K562 (cell line): ENCODE data around the gene PRSS35. TPM values are rescaled to one million over a fixed set of nuclear protein-coding genes. Genes with fewer than 3 reads are reported as not detected.

ENCODE experiments used
- ATAC-seq: fragments of 200-7000 bp; cut with Tn5 transposase; 3 replicates; pipeline ENCODE4 v1.9.1; 2020; ENCODE audit warnings: moderate library complexity
- BruUV-seq: library from RNA; stranded (reverse); fragments of 400-500 nt; replicated peaks from 2 replicates; lab custom pipeline; 2021; lab: Mats Ljungman, UMichigan
- CTCF ChIA-PET: fragments of 300-600 bp; formaldehyde crosslinking; extraction: SDS; loops from one replicate; lab custom pipeline; 2021; ENCODE audit warnings: low intra/inter-chr PET ratio; lab: Yijun Ruan, JAX
- POLR2A ChIA-PET: fragments of 300-600, 350-650 bp; sonication (Branson Sonifier 250); formaldehyde crosslinking; extraction: SDS; loops from one replicate; lab custom pipeline; 2021; ENCODE audit warnings: antibody characterized with exemption, inconsistent platforms; lab: Yijun Ruan, JAX
- DNase-seq, 4 experiments: peaks; one replicate each; pipeline versions ENCODE4 v3.0.0 to v3.0.0-alpha.2; 2011 to 2018; ENCODE audit warnings: low spot score in 3 of 4, mixed read lengths in 3 of 4; ENCODE audit errors: extremely low read depth in 1 of 4
- FAIRE-seq: peaks from 2 replicates; lab custom pipeline; 2011; peaks lifted over from hg19 to GRCh38; lab: Jason Lieb, UNC
- H2AFZ ChIP-seq: 2 replicates; pipeline ENCODE4 v1.6.0; 2011; ENCODE audit warnings: low read depth, low read length, control low read depth, inconsistent platforms
- H3K27ac ChIP-seq: fragments of 200-600 bp; 3 replicates; pipeline ENCODE4 v1.8.0; 2011; ENCODE audit warnings: low read depth, mild to moderate bottlenecking, control low read depth, inconsistent platforms, low read length, moderate library complexity, mixed read lengths; ENCODE audit errors: extremely low read depth
- H3K27me3 ChIP-seq, 2 experiments: fragments of 300-600 bp in 1 of 2; 2 replicates in 1 of 2; 3 replicates in 1 of 2; pipeline versions ENCODE4 v1.6.0 to v1.8.0; 2011; ENCODE audit warnings: inconsistent platforms in 2 of 2, low read length in 2 of 2, mild to moderate bottlenecking in 1 of 2, mixed read lengths in 1 of 2, moderate library complexity in 1 of 2; ENCODE audit not compliant: control insufficient read depth in 2 of 2, insufficient read depth in 2 of 2
- H3K36me3 ChIP-seq: fragments of 300-600 bp; 3 replicates; pipeline ENCODE4 v1.8.0; 2011; ENCODE audit warnings: mild to moderate bottlenecking, low read length, inconsistent platforms; ENCODE audit not compliant: control insufficient read depth, insufficient read depth
- H3K4me1 ChIP-seq, 2 experiments: fragments of 200-600 bp in 1 of 2; replicated peaks in 1 of 2; 2 replicates in 1 of 2; 3 replicates in 1 of 2; pipeline versions ENCODE4 v1.5.1 to v1.8.0; 2011; ENCODE audit warnings: inconsistent platforms in 2 of 2, low read length in 2 of 2, mild to moderate bottlenecking in 1 of 2, mixed read lengths in 1 of 2, moderate library complexity in 1 of 2; ENCODE audit not compliant: control insufficient read depth in 2 of 2, insufficient read depth in 2 of 2
- H3K4me2 ChIP-seq: 2 replicates; pipeline ENCODE4 v1.6.1; 2011; ENCODE audit warnings: low read length, control low read depth, inconsistent platforms, mixed read lengths; ENCODE audit not compliant: insufficient read depth
- H3K4me3 ChIP-seq: fragments of 200-600 bp; sonication (generic), shearing (Covaris generic); 2 replicates; pipeline ENCODE4 v1.5.1; 2016; ENCODE audit warnings: control low read depth, inconsistent platforms
- H3K79me2 ChIP-seq: fragments of 200-600 bp; 3 replicates; pipeline ENCODE4 v1.8.0; 2011; ENCODE audit warnings: low read length, inconsistent platforms; ENCODE audit not compliant: control insufficient read depth, insufficient read depth
- H3K9ac ChIP-seq, 2 experiments: 2 replicates each; pipeline versions ENCODE4 v1.6.0 to v1.6.1; 2011; ENCODE audit warnings: low read depth in 2 of 2, low read length in 2 of 2, control low read depth in 1 of 2, inconsistent platforms in 1 of 2, mild to moderate bottlenecking in 1 of 2, mixed read lengths in 1 of 2; ENCODE audit not compliant: insufficient read depth in 1 of 2
- H3K9me1 ChIP-seq: one replicate; pipeline ENCODE4 v1.6.0; 2011; ENCODE audit warnings: inconsistent platforms, mild to moderate bottlenecking, low read length, moderate library complexity; ENCODE audit not compliant: control insufficient read depth, insufficient read depth
- H3K9me3 ChIP-seq: replicated peaks from 2 replicates; pipeline ENCODE4 v1.5.1; 2011; ENCODE audit warnings: low read depth, low read length, inconsistent platforms; ENCODE audit not compliant: control insufficient read depth, insufficient read depth
- H4K20me1 ChIP-seq: replicated peaks from 2 replicates; pipeline ENCODE4 v1.6.1; 2011; ENCODE audit warnings: low read length, inconsistent platforms, mixed read lengths; ENCODE audit not compliant: control insufficient read depth, insufficient read depth
- IFI16 ChIP-seq: fragments of 250-450 bp; sonication (Bioruptor Pico); IDR thresholded peaks from 2 replicates; pipeline ENCODE4 v2.1.2; 2022; ENCODE audit warnings: mild to moderate bottlenecking, inconsistent platforms
- L3MBTL2 ChIP-seq: fragments of 450-650 bp; IDR thresholded peaks from 2 replicates; pipeline ENCODE4 v1.6.1; 2016; ENCODE audit warnings: mild to moderate bottlenecking, moderate library complexity
- RBM17 ChIP-seq: fragments of 200-400 bp; formaldehyde crosslinking; IDR thresholded peaks from 2 replicates; pipeline ENCODE4 v1.6.1; 2017; ENCODE audit warnings: low read depth, mild to moderate bottlenecking, low read length, borderline replicate concordance
- RNF2 ChIP-seq: sonication (generic); IDR thresholded peaks from 2 replicates; pipeline ENCODE4 v1.6.1; 2016
- TCFL5 ChIP-seq: fragments of 250-450 bp; sonication (Bioruptor Pico); conservative IDR thresholded peaks from 2 replicates; pipeline ENCODE4 v1.6.1; 2021; ENCODE audit warnings: mild to moderate bottlenecking, moderate library complexity, matching md5 sums
- ZNF224 ChIP-seq: sonication (generic); formaldehyde crosslinking; IDR thresholded peaks from 2 replicates; pipeline ENCODE4 v1.8.0; 2022; ENCODE audit warnings: mild to moderate bottlenecking, missing genetic modification reagents
- WGBS: fragments of 100-300 bp; shearing (Covaris generic); methylation state at CpG from one replicate; pipeline ENCODE4 v1.1.6; 2016; ENCODE audit warnings: low coverage, mixed read lengths; ENCODE audit not compliant: insufficient coverage; ENCODE audit errors: missing lambda C conversion rate; 5-methylcytosine and 5-hydroxymethylcytosine counted together
- in situ Hi-C: fragments of 300-500 bp; cut with MboI; formaldehyde crosslinking; loops from 4 replicates; pipeline ENCODE4 v1.15.0; 2018; ENCODE audit warnings: inconsistent platforms, mixed read lengths
- intact Hi-C: fragments of 100-400 bp; cut with micrococcal nuclease; formaldehyde crosslinking; loops from 2 replicates; pipeline ENCODE4 v1.14.2; 2022
- polyA plus RNA-seq, 8 experiments: library from polyadenylated mRNA; depleted of rRNA in 4 of 8; stranded (reverse) in 5 of 8; unstranded in 3 of 8; fragments of >200 nt; fragmentation: Nextera tagmentation in 2 of 8; fragmentation: Illumina TruSeq in 1 of 8; extraction: Ambion mirVana in 2 of 8; extraction: Trizol in 1 of 8; gene quantifications; 2 replicates each; pipeline versions ENCODE4 v1.2.1 to v1.2.3, GENCODE V29; 2011 to 2014; ENCODE audit warnings: inconsistent platforms in 1 of 8, missing spikeins in 1 of 8
- total RNA-seq, 7 experiments: library from RNA; depleted of rRNA in 6 of 7; stranded (reverse); fragments of >200 nt in 6 of 7; fragmentation: Illumina TruSeq in 2 of 7; extraction: Trizol in 2 of 7; gene quantifications; 2 replicates each; pipeline versions ENCODE4 v1.2.1 to v1.2.3, GENCODE V29; 2011 to 2021; ENCODE audit warnings: low replicate concordance in 1 of 7
- TF ChIP-seq, protein P1 (sequence below): sonication (generic); formaldehyde crosslinking; IDR thresholded peaks from 2 replicates; pipeline ENCODE4 v1.8.0; 2023; ENCODE audit warnings: mild to moderate bottlenecking, missing genetic modification reagents

The PRSS35 gene
- total and polyA plus RNA-seq, 9 of the 15 experiments (the other 6 are each of a cell fraction or from before 2014, with no cell fraction given), result not detected

GRCh38 chr6:83474309-83474708, 38.0 kb upstream of the PRSS35 start:
- Histone ChIP-seq H3K27me3 (peaks cover 2 to 4% of the 10 kb centered on the region in 2 experiments; a peak in 1 of 5 replicates), H3K79me2 (no peaks in the 10 kb centered on the region), H3K27ac (no peak overlapping the region), H2AFZ (no peak overlapping the region), H3K4me3 (no peak overlapping the region), H3K9me3 (no peaks in the 10 kb centered on the region), H3K4me2 (no peak overlapping the region), H4K20me1 (no peaks in the 10 kb centered on the region), H3K36me3 (no peaks in the 10 kb centered on the region), H3K9ac (no peak overlapping the region), H3K9me1 (no peaks in the 10 kb centered on the region), H3K4me1 (no peaks in the 10 kb centered on the region)
- in situ Hi-C loops (no loop called here), intact Hi-C loops (no loop called here)
- FAIRE-seq, result no peak
- 0 out of 2 replicates have a peak, but pooled peaks have one; percentile 29 for TF ChIP-seq L3MBTL2
- no peak for TF ChIP-seq TCFL5
- BruUV-seq, result no TSS peak
- WGBS, result 4% methylated on average over 4 of the region's 4 CpGs
- ATAC-seq, result no peak
- DNase-seq, result no peak
- POLR2A ChIA-PET, result interaction anchor here (0.6 kb wide), 1 partner anchor 43 kb away, joined by 3 read pairs; the partner anchor contains the start of gene ME1
- CTCF ChIA-PET, result no interaction called here

- WGBS, result 23% methylated on average over 1 of the region's 1 CpG
- in situ Hi-C loops (no loop called here), intact Hi-C loops (no loop called here)
- POLR2A ChIA-PET, result interaction anchor here (0.6 kb wide), 1 partner anchor 410 kb away, joined by 3 read pairs; no protein-coding TSS in a partner anchor
- ATAC-seq, result no peak
- no peaks in the 10 kb centered on the region for H3K4me1 ChIP-seq
- H3K9ac ChIP-seq, result no peak overlapping the region
- CTCF ChIA-PET, result no interaction called here
- H3K79me2 ChIP-seq, result no peaks in the 10 kb centered on the region
- no peaks in the 10 kb centered on the region for H4K20me1 ChIP-seq
- H3K9me3 ChIP-seq, result no peaks in the 10 kb centered on the region
- TF ChIP-seq IFI16 (CRISPR knock-in tag) (no peak), RBM17 (no peak), ZNF224 (CRISPR knock-in tag) (no peak), RNF2 (no peak)
- TF ChIP-seq, protein P1, sequence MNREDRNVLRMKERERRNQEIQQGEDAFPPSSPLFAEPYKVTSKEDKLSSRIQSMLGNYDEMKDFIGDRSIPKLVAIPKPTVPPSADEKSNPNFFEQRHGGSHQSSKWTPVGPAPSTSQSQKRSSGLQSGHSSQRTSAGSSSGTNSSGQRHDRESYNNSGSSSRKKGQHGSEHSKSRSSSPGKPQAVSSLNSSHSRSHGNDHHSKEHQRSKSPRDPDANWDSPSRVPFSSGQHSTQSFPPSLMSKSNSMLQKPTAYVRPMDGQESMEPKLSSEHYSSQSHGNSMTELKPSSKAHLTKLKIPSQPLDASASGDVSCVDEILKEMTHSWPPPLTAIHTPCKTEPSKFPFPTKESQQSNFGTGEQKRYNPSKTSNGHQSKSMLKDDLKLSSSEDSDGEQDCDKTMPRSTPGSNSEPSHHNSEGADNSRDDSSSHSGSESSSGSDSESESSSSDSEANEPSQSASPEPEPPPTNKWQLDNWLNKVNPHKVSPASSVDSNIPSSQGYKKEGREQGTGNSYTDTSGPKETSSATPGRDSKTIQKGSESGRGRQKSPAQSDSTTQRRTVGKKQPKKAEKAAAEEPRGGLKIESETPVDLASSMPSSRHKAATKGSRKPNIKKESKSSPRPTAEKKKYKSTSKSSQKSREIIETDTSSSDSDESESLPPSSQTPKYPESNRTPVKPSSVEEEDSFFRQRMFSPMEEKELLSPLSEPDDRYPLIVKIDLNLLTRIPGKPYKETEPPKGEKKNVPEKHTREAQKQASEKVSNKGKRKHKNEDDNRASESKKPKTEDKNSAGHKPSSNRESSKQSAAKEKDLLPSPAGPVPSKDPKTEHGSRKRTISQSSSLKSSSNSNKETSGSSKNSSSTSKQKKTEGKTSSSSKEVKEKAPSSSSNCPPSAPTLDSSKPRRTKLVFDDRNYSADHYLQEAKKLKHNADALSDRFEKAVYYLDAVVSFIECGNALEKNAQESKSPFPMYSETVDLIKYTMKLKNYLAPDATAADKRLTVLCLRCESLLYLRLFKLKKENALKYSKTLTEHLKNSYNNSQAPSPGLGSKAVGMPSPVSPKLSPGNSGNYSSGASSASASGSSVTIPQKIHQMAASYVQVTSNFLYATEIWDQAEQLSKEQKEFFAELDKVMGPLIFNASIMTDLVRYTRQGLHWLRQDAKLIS (CRISPR knock-in tag), result no peak
- no peaks in the 10 kb centered on the region for H3K36me3 ChIP-seq
- peaks cover 2 to 4% of the 10 kb centered on the region in 2 experiments; a peak in 2 of 5 replicates for H3K27me3 ChIP-seq
- no peak overlapping the region for H2AFZ ChIP-seq
- no TSS peak for BruUV-seq
- H3K27ac ChIP-seq, result no peak overlapping the region
- H3K4me2 ChIP-seq, result no peak overlapping the region
- no peak for FAIRE-seq
- no peak overlapping the region for H3K4me3 ChIP-seq
- H3K9me1 ChIP-seq, result no peaks in the 10 kb centered on the region
- no peak for DNase-seq
Measured at GRCh38 chr6:83476971-83477370, 35.4 kb upstream of the PRSS35 start.
